Gastrocnemius medialis (tissue), 4 donors: ENCODE results near the gene NAPB.

Source experiments
- CTCF ChIP-seq, 5 experiments: fragments of 450-650 bp in 3 of 5; fragments of 200-600 bp in 2 of 5; sonication (generic) in 2 of 5; IDR thresholded peaks in 4 of 5; conservative IDR thresholded peaks in 1 of 5; 1 replicate in 4 of 5; 2 replicates in 1 of 5; pipeline ENCODE4 v1.5.1; 2016 to 2019; ENCODE audit warnings: antibody characterized with exemption in 5 of 5, mild to moderate bottlenecking in 3 of 5, moderate library complexity in 3 of 5
- POLR2A ChIP-seq, 2 donors: fragments of 450-650 bp; IDR thresholded peaks; one replicate each; pipeline ENCODE4 v1.6.1; 2017; ENCODE audit warnings: antibody characterized with exemption in 2 of 2, mild to moderate bottlenecking in 2 of 2, moderate library complexity in 2 of 2

GRCh38 chr20:23410916-23411695, 10.2 kb downstream of the NAPB start:
- TF ChIP-seq CTCF (IDR thresholded peaks at IDR 0.05 in 4 of 5, conservative IDR thresholded peaks at IDR 0.05 in 1 of 5) (no peak), POLR2A (IDR thresholded peaks at IDR 0.05) (no peak)
